Neural cell (in vitro differentiated cells): ENCODE results near the gene DIDO1. TPM values are rescaled to one million over a fixed set of nuclear protein-coding genes. Genes with fewer than 3 reads are reported as not detected.

ENCODE experiments used
- H2AFZ ChIP-seq: fragments of 200-600, 300-800 bp; sonication (generic), shearing (Covaris generic); 2 replicates; pipeline ENCODE4 v1.6.0; 2014; ENCODE audit warnings: low read depth, mild to moderate bottlenecking, antibody characterized with exemption, low read length, moderate library complexity
- H3F3A ChIP-seq: fragments of 200-600 bp; shearing (Covaris generic); 2 replicates; pipeline ENCODE4 v1.6.1; 2016; ENCODE audit warnings: mild to moderate bottlenecking, moderate library complexity, mixed read lengths, antibody characterized with exemption, low read length; ENCODE audit not compliant: insufficient read depth, poor library complexity, severe bottlenecking
- H3K27ac ChIP-seq: fragments of 200-600, 300-800 bp; sonication (generic), shearing (Covaris generic); 2 replicates; pipeline ENCODE4 v1.5.1; 2014; ENCODE audit warnings: mild to moderate bottlenecking, low read length, moderate library complexity
- H3K27me3 ChIP-seq: fragments of 300-800, 200-600 bp; sonication (generic), shearing (Covaris generic); 2 replicates; pipeline ENCODE4 v1.6.0; 2014; ENCODE audit warnings: mild to moderate bottlenecking, low read depth, low read length, moderate library complexity; ENCODE audit not compliant: insufficient read depth
- H3K36me3 ChIP-seq: fragments of 300-800, 200-600 bp; sonication (generic), shearing (Covaris generic); 2 replicates; pipeline ENCODE4 v1.5.1; 2014; ENCODE audit warnings: mild to moderate bottlenecking, antibody characterized with exemption, low read length, moderate library complexity; ENCODE audit not compliant: insufficient read depth
- H3K4me2 ChIP-seq: fragments of 300-800, 200-600 bp; sonication (generic), shearing (Covaris generic); 2 replicates; pipeline ENCODE4 v1.6.0; 2014; ENCODE audit warnings: mild to moderate bottlenecking, low read length
- H3K4me3 ChIP-seq: fragments of 300-800, 200-600 bp; sonication (generic), shearing (Covaris generic); 2 replicates; pipeline ENCODE4 v1.5.1; 2014; ENCODE audit warnings: mild to moderate bottlenecking, low read length, moderate library complexity
- H3K79me2 ChIP-seq: fragments of 200-600 bp; shearing (Covaris generic); replicated peaks from 2 replicates; pipeline ENCODE4 v1.6.0; 2014; ENCODE audit warnings: mild to moderate bottlenecking, low read length, moderate library complexity; ENCODE audit not compliant: insufficient read depth
- H3K9ac ChIP-seq: fragments of 300-800, 200-600 bp; sonication (generic), shearing (Covaris generic); 2 replicates; pipeline ENCODE4 v1.6.1; 2016; ENCODE audit warnings: mild to moderate bottlenecking, low read length, mixed read lengths
- H3K9me2 ChIP-seq: fragments of 200-600 bp; shearing (Covaris generic); 2 replicates; pipeline ENCODE4 v1.6.1; 2016; ENCODE audit warnings: mild to moderate bottlenecking, low read length, mixed read lengths; ENCODE audit not compliant: insufficient read depth
- H3K9me3 ChIP-seq: fragments of 200-600, 300-800 bp; sonication (generic), shearing (Covaris generic); 2 replicates; pipeline ENCODE4 v1.6.1; 2016; ENCODE audit warnings: mild to moderate bottlenecking, mixed run types, low read length, moderate library complexity, mixed read lengths
- H4K20me1 ChIP-seq: fragments of 200-600 bp; shearing (Covaris generic); 2 replicates; pipeline ENCODE4 v1.6.1; 2016; ENCODE audit warnings: mild to moderate bottlenecking, mixed run types; ENCODE audit not compliant: insufficient read depth
- EP300 ChIP-seq: fragments of 450-650 bp; conservative IDR thresholded peaks from 2 replicates; pipeline ENCODE4 v1.6.1; 2014; ENCODE audit warnings: antibody characterized with exemption, mild to moderate bottlenecking, moderate library complexity; ENCODE audit not compliant: poor library complexity, severe bottlenecking
- EZH2 ChIP-seq: fragments of 200-600, 300-800 bp; shearing (Covaris generic), sonication (generic); IDR thresholded peaks from 2 replicates; pipeline ENCODE4 v1.6.1; 2014; ENCODE audit warnings: antibody characterized with exemption, low read length, borderline replicate concordance, mild to moderate bottlenecking; ENCODE audit not compliant: insufficient read depth, poor library complexity, severe bottlenecking
- MXI1 ChIP-seq: fragments of 450-650 bp; conservative IDR thresholded peaks from 2 replicates; pipeline ENCODE4 v1.6.1; 2014; ENCODE audit warnings: antibody characterized with exemption, mild to moderate bottlenecking; ENCODE audit not compliant: poor library complexity, severe bottlenecking
- POLR2AphosphoS5 ChIP-seq: IDR thresholded peaks from 2 replicates; pipeline ENCODE4 v1.6.1; 2012
- RAD21 ChIP-seq: fragments of 450-650 bp; conservative IDR thresholded peaks from 2 replicates; pipeline ENCODE4 v1.6.1; 2014; ENCODE audit warnings: antibody characterized with exemption, mild to moderate bottlenecking, moderate library complexity
- SMC3 ChIP-seq: fragments of 450-650 bp; conservative IDR thresholded peaks from 2 replicates; pipeline ENCODE4 v1.6.1; 2014; ENCODE audit warnings: antibody characterized with exemption, mild to moderate bottlenecking, moderate library complexity; ENCODE audit not compliant: poor library complexity
- TAF1 ChIP-seq: IDR thresholded peaks from 2 replicates; pipeline ENCODE4 v1.6.1; 2012; ENCODE audit warnings: low read depth
- polyA plus RNA-seq: library from polyadenylated mRNA; depleted of rRNA; stranded (reverse); fragments of >200 nt; gene quantifications from 2 replicates; pipeline ENCODE4 v1.2.3, GENCODE V29; 2014
- TF ChIP-seq, protein P1 (sequence below): fragments of 450-650 bp; IDR thresholded peaks from 2 replicates; pipeline ENCODE4 v1.5.1; 2014; ENCODE audit warnings: antibody characterized with exemption, mild to moderate bottlenecking, moderate library complexity; ENCODE audit not compliant: poor library complexity, severe bottlenecking
- TF ChIP-seq, protein P2 (sequence below): IDR thresholded peaks from 2 replicates; pipeline ENCODE4 v1.6.1; 2012; ENCODE audit warnings: borderline replicate concordance

DIDO1 gene
- polyA plus RNA-seq, 1 donor from 2014 or later: 42.8 TPM

DNA sequence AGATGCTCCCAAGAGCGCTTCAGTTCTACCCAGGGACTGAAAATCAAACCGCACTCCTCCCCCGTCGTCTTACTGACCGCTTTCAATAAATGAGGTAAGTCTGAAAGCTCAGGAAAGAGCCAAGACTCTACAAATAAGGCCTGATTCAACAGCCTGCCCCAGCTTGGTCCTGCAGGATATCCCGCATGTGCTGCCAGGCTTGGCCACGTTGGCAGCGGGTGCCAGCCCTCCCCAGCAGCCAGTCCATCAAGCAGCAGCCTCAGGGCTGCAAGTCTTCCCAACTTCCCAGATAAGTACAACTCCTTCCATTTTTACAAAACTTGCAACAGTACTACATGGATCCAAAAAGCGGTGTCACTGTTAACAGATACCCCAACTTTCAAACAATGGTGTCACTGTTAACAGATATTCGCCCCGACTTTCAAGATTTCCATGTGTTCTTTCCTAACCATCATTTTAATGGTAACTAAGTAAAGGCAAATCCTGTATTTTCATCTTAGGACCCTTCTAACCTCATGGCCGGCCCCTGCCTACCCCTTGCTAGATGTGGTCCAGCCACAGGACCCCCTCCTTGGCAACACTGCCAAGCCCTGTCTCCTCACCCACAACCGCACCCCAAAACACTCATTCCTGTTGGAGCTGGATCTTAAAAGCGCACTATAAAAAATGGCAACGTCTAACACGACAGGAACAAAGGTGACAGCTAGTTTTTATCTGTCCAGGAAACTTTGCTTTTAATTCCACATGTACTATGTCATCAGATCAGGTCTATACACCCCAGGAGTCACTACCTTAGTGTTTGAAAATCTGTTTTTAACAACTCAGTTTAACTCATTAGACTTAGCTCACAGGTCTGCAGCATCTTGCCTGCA, 28.0 kb downstream of the DIDO1 start:
- no peak overlapping the region for H3K4me2 ChIP-seq
- H3K27me3 ChIP-seq: no peaks in the 10 kb centered on the region
- H4K20me1 ChIP-seq: no peaks in the 10 kb centered on the region
- H2AFZ ChIP-seq: no peak overlapping the region
- no peaks in the 10 kb centered on the region for H3F3A ChIP-seq
- no peak overlapping the region for H3K9ac ChIP-seq
- no peaks in the 10 kb centered on the region for H3K9me2 ChIP-seq
- TF ChIP-seq, protein P1, sequence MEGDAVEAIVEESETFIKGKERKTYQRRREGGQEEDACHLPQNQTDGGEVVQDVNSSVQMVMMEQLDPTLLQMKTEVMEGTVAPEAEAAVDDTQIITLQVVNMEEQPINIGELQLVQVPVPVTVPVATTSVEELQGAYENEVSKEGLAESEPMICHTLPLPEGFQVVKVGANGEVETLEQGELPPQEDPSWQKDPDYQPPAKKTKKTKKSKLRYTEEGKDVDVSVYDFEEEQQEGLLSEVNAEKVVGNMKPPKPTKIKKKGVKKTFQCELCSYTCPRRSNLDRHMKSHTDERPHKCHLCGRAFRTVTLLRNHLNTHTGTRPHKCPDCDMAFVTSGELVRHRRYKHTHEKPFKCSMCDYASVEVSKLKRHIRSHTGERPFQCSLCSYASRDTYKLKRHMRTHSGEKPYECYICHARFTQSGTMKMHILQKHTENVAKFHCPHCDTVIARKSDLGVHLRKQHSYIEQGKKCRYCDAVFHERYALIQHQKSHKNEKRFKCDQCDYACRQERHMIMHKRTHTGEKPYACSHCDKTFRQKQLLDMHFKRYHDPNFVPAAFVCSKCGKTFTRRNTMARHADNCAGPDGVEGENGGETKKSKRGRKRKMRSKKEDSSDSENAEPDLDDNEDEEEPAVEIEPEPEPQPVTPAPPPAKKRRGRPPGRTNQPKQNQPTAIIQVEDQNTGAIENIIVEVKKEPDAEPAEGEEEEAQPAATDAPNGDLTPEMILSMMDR: no peak
- TF ChIP-seq RAD21 (no peak), TAF1 (no peak), MXI1 (no peak), SMC3 (no peak), EZH2 (no peak), EP300 (no peak), POLR2AphosphoS5 (no peak)
- TF ChIP-seq, protein P2, sequence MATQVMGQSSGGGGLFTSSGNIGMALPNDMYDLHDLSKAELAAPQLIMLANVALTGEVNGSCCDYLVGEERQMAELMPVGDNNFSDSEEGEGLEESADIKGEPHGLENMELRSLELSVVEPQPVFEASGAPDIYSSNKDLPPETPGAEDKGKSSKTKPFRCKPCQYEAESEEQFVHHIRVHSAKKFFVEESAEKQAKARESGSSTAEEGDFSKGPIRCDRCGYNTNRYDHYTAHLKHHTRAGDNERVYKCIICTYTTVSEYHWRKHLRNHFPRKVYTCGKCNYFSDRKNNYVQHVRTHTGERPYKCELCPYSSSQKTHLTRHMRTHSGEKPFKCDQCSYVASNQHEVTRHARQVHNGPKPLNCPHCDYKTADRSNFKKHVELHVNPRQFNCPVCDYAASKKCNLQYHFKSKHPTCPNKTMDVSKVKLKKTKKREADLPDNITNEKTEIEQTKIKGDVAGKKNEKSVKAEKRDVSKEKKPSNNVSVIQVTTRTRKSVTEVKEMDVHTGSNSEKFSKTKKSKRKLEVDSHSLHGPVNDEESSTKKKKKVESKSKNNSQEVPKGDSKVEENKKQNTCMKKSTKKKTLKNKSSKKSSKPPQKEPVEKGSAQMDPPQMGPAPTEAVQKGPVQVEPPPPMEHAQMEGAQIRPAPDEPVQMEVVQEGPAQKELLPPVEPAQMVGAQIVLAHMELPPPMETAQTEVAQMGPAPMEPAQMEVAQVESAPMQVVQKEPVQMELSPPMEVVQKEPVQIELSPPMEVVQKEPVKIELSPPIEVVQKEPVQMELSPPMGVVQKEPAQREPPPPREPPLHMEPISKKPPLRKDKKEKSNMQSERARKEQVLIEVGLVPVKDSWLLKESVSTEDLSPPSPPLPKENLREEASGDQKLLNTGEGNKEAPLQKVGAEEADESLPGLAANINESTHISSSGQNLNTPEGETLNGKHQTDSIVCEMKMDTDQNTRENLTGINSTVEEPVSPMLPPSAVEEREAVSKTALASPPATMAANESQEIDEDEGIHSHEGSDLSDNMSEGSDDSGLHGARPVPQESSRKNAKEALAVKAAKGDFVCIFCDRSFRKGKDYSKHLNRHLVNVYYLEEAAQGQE: no peak
- no peaks in the 10 kb centered on the region for H3K79me2 ChIP-seq
- H3K36me3 ChIP-seq: peaks cover 13% of the 10 kb centered on the region
- no peak overlapping the region for H3K27ac ChIP-seq
- no peaks in the 10 kb centered on the region for H3K9me3 ChIP-seq
- no peak overlapping the region for H3K4me3 ChIP-seq

DNA sequence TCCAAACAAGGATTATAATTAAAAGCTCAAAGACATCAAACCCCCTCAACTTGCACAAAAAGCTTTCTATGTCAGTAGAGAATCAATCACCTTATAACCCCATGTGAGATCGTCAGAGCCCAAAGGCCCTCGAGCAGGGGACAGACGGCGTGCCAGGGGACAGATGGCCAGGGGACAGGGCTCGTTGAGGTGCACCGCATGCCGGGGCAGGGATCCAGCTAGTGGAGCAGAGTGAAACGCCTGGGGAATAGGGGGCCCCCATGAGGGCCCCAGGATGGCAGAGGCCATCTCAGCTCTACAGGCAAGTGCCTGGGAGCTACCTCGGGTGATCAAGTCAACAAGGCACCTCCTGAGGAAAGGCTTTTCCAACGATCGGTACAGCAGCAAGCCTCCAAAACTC, 28.6 kb downstream of the DIDO1 start:
- no peak for TF ChIP-seq POLR2AphosphoS5
- no peak for TF ChIP-seq SMC3
- no peak for TF ChIP-seq EZH2
- TF ChIP-seq EP300: no peak
- TF ChIP-seq MXI1: no peak
- no peak for TF ChIP-seq TAF1
- TF ChIP-seq, protein P2: no peak
- no peak for TF ChIP-seq RAD21
- TF ChIP-seq, protein P1: no peak
- Histone ChIP-seq H3K9me2 (no peaks in the 10 kb centered on the region), H4K20me1 (no peaks in the 10 kb centered on the region), H3K79me2 (no peaks in the 10 kb centered on the region), H3K4me2 (no peak overlapping the region), H3K4me3 (no peak overlapping the region), H3F3A (no peaks in the 10 kb centered on the region), H3K27ac (no peak overlapping the region), H3K9me3 (no peaks in the 10 kb centered on the region), H3K9ac (no peak overlapping the region), H3K27me3 (no peaks in the 10 kb centered on the region), H2AFZ (no peak overlapping the region), H3K36me3 (peaks cover 13% of the 10 kb centered on the region)
